Osteoblast (primary cell): ENCODE data around the gene ARHGEF7. TPM values are rescaled to one million over a fixed set of nuclear protein-coding genes. Genes with fewer than 3 reads are reported as not detected.
"Not testable (repeated sequence)": the region's sequence is repeated elsewhere in the genome, so short reads cannot be mapped to it uniquely, and the experiment has no call there.

Experiments used
- DNase-seq: peaks from one replicate; pipeline ENCODE4 v3.0.0; 2011; ENCODE audit warnings: low spot score, mixed read lengths; ENCODE audit not compliant: insufficient read length; ENCODE audit errors: missing footprints
- H2AFZ ChIP-seq: 2 replicates; pipeline ENCODE4 v1.6.0; 2011; ENCODE audit warnings: mild to moderate bottlenecking, low read length
- H3K27ac ChIP-seq: 2 replicates; pipeline ENCODE4 v1.5.1; 2011; ENCODE audit warnings: mild to moderate bottlenecking, low read depth, low read length, moderate library complexity
- H3K27me3 ChIP-seq: 2 replicates; pipeline ENCODE4 v1.6.0; 2012; ENCODE audit warnings: mild to moderate bottlenecking, control low read depth, inconsistent platforms, low read length, moderate library complexity; ENCODE audit not compliant: insufficient read depth
- H3K36me3 ChIP-seq: 2 replicates; pipeline ENCODE4 v1.5.1; 2011; ENCODE audit warnings: mild to moderate bottlenecking, low read length, control low read depth, moderate library complexity; ENCODE audit not compliant: insufficient read depth
- H3K4me1 ChIP-seq: 2 replicates; pipeline ENCODE4 v1.5.1; 2011; ENCODE audit warnings: mild to moderate bottlenecking, low read length, control low read depth, moderate library complexity; ENCODE audit not compliant: insufficient read depth
- H3K4me2 ChIP-seq: 2 replicates; pipeline ENCODE4 v1.6.0; 2011; ENCODE audit warnings: mild to moderate bottlenecking, low read length; ENCODE audit not compliant: insufficient read depth
- H3K4me3 ChIP-seq: fragments of 200-600 bp; sonication (generic); 3 replicates; pipeline ENCODE4 v1.5.1; 2012; ENCODE audit warnings: mild to moderate bottlenecking, low read length, inconsistent platforms; ENCODE audit not compliant: insufficient read depth
- H3K79me2 ChIP-seq: 2 replicates; pipeline ENCODE4 v1.6.0; 2012; ENCODE audit warnings: mild to moderate bottlenecking, low read length, control low read depth, inconsistent platforms; ENCODE audit not compliant: insufficient read depth
- H3K9me3 ChIP-seq: 2 replicates; pipeline ENCODE4 v1.5.1; 2011; ENCODE audit warnings: low read depth, low read length, control low read depth
- H4K20me1 ChIP-seq: 2 replicates; pipeline ENCODE4 v1.6.0; 2012; ENCODE audit warnings: mild to moderate bottlenecking, low read length, control low read depth; ENCODE audit not compliant: insufficient read depth
- CTCF ChIP-seq: IDR thresholded peaks from 2 replicates; pipeline ENCODE4 v1.5.1; 2011; ENCODE audit warnings: mild to moderate bottlenecking, low read depth, low read length, moderate library complexity; ENCODE audit errors: extremely low read depth
- total RNA-seq: library from RNA; depleted of rRNA; stranded (reverse); fragments of >200 nt; gene quantifications from 2 replicates; pipeline ENCODE4 v1.2.3, GENCODE V29; 2012

Gene ARHGEF7
- total RNA-seq, 1 donor = 27.5 TPM

DNA sequence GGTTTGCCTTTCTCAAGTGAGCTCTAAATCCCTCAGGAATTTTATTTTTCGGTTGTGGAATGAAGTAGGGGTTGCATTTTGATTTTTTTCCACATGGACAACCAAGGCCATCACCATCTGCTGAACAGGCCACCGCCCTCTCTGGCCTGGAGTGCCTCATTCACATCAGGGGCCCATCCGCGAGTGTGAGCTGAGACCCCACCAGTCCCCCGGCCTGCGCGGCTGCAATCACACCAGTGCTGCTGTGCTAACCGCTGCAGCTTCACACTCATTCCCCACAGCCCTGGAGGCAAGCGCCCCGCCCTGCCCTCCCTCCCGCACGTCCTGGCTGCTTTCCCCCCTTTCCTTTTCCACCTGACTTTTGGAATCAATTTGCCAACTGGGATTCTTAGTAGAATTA, 35.7 kb upstream of the ARHGEF7 start:
- Histone ChIP-seq H3K4me1 (no peaks in the 10 kb centered on the region), H3K36me3 (no peaks in the 10 kb centered on the region), H3K27ac (no peak overlapping the region), H3K4me2 (no peak overlapping the region), H3K9me3 (peaks cover 3% of the 10 kb centered on the region), H3K27me3 (peaks cover 4% of the 10 kb centered on the region), H2AFZ (no peak overlapping the region), H4K20me1 (no peaks in the 10 kb centered on the region), H3K79me2 (no peaks in the 10 kb centered on the region), H3K4me3 (no peak overlapping the region)
- no peak for DNase-seq
- no peak for TF ChIP-seq CTCF

DNA sequence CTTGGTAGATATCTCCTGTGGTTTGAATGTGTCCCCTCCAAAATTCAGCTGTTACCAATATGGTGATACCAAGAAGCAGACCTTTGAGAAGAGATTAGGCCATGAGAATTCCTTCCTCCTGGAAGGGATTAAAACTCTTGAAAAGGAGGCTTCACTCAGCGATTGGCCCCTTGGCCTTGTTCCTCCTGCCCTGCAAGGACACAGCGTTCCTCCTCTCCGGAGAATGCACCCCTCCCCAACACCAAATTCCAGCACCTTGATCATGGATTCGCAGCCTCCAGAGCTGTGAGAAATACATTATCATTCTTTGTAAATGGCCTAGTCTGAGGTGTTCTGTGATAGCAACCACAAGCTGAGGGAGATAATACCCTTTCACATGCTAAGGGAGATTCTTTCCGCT, 34.5 kb upstream of the ARHGEF7 start:
- Histone ChIP-seq H3K9me3 (no peaks in the 10 kb centered on the region), H3K4me2 (no peak overlapping the region), H2AFZ (no peak overlapping the region), H4K20me1 (no peaks in the 10 kb centered on the region), H3K36me3 (no peaks in the 10 kb centered on the region), H3K4me3 (no peak overlapping the region), H3K4me1 (no peaks in the 10 kb centered on the region), H3K79me2 (no peaks in the 10 kb centered on the region), H3K27me3 (peaks cover 4% of the 10 kb centered on the region), H3K27ac (no peak overlapping the region)
- TF ChIP-seq CTCF = no peak
- DNase-seq = no peak

DNA sequence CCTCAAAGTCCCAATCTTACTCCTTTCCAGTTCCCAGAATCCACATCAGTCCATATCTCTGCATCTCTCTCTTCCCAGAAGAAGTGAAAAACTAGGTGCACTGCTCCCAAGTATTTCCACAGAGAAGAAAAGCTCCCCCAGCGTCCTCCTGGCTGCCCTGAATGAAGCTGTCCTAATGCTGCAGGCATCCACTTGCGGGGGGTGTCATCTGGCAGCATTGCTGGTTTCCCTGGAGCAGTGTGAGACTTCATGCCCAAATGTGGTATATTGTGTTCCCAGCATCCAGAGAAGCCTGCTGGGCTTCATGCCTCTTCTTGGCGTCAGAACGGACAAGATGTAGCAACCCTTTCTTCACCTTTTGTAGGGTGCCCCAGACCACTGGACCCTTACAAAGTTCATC, 32.9 kb upstream of the ARHGEF7 start:
- Histone ChIP-seq H3K4me3 (no peak overlapping the region), H3K4me2 (no peak overlapping the region), H3K27me3 (peaks cover 4% of the 10 kb centered on the region), H2AFZ (no peak overlapping the region), H4K20me1 (no peaks in the 10 kb centered on the region), H3K9me3 (no peaks in the 10 kb centered on the region), H3K4me1 (no peaks in the 10 kb centered on the region), H3K36me3 (no peaks in the 10 kb centered on the region), H3K27ac (no peak overlapping the region), H3K79me2 (no peaks in the 10 kb centered on the region)
- TF ChIP-seq CTCF = no peak
- DNase-seq = no peak

GRCh38 chr13:111082769-111083168, 32.3 kb upstream of the ARHGEF7 start:
- H3K4me1 ChIP-seq, H3K36me3 ChIP-seq, H3K27ac ChIP-seq, H3K79me2 ChIP-seq, H4K20me1 ChIP-seq, H3K4me2 ChIP-seq, DNase-seq, H3K27me3 ChIP-seq, H2AFZ ChIP-seq, H3K4me3 ChIP-seq, H3K9me3 ChIP-seq: not testable (repeated sequence)

- not testable (repeated sequence) for H3K27me3 ChIP-seq, DNase-seq, H3K79me2 ChIP-seq, H3K4me3 ChIP-seq, H3K4me1 ChIP-seq, H4K20me1 ChIP-seq, H3K36me3 ChIP-seq, H3K9me3 ChIP-seq, H3K4me2 ChIP-seq, H3K27ac ChIP-seq, H2AFZ ChIP-seq
These were observed 31.4 kb upstream of the ARHGEF7 start for GRCh38 chr13:111083693-111084092.
